Cortex of kidney (tissue), 1 donor: Measurements from ENCODE around the gene SLC66A3.

ENCODE experiments used
- DNase-seq: peaks from one replicate; lab custom pipeline; 2025; lab: John Stamatoyannopoulos, UW

Gene SLC66A3

DNA sequence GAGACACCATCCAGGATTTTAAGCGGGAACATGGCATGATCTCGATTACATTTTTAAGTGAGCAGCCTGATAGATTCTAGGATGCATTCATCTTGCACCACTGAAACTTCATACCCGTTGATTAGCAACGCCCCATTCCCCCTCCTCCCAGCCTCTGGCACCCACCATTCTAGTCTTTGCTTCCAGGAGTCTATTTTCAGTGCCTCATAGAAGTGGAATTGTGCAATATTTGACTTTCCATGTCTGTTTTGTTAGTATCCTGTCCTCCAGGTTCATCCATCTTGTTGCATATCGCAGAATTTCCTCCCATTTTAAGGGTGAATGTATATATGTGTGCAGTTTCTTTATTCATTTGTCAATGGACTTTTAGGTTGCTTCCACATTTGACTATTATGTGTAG lies 20.9 kb upstream of the SLC66A3 start:
- no peak for DNase-seq

DNA sequence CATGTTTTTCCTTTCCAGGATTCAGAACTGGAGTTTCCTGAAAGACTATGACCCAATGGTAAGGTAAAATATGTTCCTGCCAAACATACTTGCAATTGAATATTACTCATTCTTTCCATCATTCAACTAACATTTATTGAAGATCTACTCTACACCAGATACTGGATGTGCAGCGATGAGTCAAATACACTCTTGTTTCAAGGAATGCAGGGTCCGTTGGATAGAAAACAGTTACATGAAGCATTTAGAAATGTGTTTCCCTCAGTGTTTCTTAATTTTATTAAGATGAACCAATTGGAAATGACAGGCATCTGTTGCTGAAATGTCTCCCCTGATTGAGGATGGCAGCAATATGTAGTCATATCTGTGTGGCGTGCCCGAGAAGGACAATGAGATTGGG lies 14.8 kb upstream of the SLC66A3 start:
- DNase-seq: no peak

DNA sequence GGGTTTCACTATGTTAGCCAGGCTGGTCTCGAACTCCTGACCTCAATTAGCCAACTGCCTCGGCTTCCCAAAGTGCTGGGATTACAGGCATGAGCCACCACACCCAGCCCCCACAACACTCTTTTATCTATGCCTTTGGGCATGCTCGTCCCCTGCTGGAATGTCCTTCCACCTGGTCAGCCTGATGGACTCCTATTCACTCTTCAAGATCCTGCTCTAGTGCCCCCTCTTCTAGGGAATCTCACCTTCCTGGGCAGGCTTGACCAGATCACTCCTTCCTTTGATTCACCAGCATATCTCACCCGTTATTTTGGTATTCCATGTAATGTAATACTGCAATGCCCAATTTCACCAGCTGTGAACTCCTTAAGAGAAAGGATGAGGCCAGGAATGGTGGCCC lies 13.9 kb upstream of the SLC66A3 start:
- DNase-seq: no peak

DNA sequence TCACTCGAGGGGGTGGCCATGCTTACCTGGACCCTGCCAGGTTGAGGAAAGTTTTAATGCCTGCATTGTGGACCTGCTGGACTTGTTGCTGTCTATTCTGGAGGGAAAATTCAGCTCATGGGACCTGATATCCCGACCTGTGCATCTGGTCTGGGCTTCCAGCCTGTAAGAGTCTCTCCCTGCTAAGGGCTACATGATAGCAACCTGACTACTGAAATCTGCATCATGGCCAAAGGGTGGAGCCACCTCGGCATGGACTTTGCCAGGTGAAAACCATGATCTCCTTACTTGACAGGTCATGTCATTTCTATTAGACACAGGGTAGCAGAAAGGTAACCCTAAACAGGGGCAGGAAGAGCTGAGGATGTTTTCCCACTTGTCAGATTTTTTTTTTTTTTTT lies 12.9 kb upstream of the SLC66A3 start:
- no peak for DNase-seq

DNA sequence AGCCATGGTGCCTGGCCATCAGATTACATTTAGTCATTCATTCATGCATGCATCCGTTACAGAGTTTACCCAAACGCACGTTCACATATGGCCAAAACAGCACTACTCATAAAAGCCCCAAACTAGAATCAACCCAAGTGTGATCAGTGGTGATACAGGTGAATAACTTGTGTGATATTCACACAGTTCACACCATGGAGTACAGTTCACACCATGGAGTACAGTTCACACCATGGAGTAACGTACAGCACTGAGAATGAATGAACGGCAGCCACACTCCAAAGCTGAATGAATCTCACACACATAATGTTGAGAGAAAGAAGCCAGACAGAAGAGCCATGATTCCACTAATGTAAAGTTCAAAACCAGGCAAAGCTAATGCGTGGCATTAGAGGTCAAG lies 12.3 kb upstream of the SLC66A3 start:
- no peak for DNase-seq

DNA sequence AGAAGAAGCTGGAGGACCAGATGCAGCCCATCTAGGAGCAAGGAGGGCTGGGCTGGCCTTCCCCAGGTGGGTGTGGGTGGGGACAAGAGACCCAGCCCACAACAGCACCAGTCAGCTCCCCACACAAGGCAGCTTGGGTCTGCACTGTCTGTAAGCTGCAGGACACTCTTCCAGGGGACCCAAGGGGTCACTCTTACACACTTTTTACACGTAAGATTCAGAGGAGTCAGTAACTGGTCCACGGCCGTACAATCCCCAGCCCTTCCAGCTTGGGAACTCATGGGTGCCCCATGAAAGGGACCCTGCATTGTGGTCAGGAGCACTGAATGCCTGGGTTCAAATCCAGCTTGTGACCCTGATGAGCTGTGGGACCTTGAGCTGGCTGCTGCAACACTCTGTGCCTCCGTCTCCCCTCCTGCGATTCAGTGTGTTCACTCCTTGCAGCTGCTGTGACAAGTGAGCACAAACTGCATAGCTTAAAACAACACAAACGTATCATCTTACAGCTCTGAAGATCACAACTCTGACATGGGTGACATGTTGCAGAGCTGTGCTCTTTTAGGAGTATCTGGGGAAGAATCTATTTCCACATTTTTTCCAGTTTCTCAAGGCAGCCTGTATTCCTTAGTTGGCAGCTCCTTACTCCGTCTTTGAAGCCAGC lies 11.1 kb upstream of the SLC66A3 start:
- no peak for DNase-seq

DNA sequence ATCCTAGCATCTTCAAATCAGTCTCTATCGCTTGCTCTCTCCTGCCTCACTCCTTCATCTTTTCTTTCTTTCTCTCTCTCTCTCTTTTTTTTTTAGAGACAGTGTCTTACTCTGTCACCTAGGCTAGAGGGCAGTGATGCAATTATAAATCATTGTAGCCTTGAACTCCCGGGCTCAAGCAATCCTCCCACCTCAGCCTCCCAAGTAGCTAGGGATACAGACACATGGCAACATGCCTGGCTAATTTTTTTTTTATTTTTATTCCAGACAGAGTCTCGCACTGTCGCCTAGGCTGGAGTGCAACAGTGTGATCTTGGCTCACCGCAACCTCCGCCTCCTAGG lies 10.6 kb upstream of the SLC66A3 start:
- DNase-seq: no peak

DNA sequence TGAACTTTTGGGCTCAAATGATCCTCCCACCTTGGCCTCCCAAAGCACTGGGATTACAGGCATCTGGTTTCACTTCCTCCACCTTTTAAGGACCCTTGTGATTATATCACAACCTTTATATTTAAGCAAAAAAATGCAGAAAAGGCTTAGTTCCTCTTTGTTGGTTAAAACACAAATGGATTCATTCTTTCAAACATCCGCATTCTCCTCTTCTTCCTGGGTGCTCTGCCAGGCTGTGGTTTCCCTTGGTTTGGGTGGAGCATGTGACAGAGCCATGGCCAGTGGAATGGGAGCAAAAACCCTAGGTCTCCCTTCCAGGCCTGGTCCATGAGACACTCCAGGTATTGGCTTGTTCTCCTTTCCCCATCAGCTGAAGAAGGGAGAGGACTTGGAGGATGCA lies 9.9 kb upstream of the SLC66A3 start:
- DNase-seq: no peak

DNA sequence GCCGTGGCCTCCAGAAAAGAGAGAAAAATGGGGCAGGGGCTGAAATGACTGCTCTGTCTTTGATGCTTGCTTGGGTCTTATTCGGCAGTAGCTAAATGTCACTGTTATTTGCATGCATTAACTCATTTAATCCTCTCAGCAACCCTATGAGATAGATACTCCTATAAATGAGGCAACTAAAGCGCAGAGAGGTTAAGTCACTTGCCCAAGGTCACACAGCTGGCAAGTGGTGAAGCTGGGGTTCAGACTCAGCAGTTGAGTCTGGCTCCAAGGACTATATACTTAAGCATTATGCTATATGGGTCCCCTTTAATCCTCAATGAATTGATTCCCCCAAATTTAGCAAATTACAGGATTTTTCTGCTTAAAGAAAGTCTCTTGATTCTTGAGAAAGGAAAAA lies 9.2 kb upstream of the SLC66A3 start:
- DNase-seq: no peak

DNA sequence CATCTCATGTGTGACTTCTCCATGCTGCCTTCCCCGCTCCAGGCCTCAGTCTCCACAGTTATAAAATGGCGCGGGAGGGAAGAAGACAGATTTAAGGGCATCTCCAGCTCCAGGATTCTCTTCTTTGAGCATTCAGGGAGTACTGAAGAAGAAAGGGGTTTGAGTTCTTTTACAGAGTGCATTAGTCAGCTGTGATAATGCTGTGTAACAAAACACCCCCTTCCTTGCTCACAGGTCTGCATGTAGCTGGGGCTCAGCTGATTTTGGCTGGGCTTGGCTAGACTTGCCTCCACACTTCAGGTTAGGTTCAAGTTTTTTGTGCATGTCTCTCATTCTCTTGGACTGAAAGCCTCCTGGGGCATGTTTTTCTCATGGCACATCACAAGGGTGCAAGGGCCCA lies 8.0 kb upstream of the SLC66A3 start:
- DNase-seq: no peak

DNA sequence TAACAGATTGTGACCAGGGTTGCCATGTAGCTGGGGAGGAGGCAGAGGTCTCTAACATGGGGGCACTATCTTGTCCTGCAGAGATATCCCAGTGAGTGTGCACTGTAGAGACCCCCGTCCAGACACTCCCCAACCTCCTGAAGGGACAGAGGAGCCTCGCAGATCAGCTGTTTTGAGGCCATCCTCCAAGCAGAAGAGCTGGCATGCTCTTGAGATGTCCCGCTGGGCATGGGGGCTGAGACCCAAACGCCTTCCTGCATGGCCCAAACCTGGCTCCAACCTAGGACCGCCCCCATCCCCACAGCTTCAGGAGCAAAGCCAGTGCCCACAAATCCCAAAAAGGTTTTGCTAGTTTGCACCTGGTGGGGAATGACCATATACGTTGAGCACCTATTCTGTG lies 2.7 kb upstream of the SLC66A3 start:
- DNase-seq: no peak

DNA sequence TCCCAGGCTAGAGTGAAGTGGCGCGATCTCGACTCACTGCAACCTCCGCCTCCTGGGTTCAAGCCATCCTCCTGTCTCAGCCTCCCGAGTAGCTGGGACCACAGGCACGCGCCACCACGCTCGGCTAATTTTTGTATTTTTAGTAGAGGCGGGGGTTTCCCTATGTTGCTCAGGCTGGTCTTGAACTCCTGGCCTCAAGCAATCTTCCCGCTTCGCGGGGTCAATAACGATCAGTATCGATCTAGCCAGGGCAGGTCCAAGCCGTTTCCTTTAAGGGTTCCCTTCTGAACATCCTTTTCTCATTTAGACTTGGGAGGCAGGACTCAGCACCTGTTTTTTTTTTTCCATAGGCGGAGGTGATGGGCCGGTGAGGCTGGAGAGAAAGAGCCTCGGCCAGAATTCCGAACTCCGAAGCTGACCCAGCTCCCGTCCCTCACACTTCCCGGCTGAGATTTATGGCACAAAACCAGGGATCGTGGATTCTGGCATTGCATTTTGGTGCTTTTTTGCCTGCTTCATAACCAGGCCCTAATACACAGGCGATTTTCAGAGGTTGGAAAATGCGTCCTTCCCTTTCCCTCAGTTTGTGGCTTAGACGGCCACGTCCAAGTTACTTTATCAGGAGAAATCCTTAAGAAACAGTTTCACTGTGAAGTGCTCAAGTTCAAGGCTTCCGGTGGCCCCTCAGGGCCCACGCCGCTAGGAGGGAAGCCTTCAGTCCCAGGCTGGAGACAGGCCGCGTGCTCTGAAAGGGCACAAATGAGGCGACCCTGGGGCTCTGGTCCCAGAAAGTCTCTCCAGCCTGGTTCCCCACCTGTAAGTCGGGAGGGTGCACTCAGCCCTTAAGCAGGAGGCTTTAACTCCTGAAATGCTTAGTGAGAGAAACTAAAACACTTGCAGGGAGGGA lies 998 bp upstream of the SLC66A3 start:
- DNase-seq: no peak

DNA sequence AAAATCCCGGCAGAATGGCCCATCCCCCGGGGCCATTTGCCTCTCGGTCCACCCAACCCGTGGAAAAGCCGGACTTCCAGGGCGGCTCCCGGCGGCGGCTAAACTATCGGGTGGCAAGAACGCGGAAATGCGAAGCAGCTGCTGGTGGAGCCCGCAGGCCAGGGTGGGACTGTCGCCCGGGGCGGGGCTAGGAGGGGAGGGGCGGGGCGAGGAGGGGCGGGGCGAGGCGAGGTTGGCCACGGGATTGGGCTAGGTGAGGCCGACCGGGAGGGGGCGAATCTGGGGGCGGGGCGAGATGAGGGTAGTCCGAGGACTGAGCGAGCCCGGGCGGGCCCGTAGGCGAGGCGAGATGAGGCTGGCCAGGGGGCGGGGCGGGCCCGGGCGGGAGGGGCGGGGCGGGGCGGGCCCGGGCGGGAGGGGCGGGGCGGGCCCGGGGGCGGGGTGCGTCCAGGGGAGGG lies 315 bp upstream of the SLC66A3 start:
- DNase-seq: no peak

DNA sequence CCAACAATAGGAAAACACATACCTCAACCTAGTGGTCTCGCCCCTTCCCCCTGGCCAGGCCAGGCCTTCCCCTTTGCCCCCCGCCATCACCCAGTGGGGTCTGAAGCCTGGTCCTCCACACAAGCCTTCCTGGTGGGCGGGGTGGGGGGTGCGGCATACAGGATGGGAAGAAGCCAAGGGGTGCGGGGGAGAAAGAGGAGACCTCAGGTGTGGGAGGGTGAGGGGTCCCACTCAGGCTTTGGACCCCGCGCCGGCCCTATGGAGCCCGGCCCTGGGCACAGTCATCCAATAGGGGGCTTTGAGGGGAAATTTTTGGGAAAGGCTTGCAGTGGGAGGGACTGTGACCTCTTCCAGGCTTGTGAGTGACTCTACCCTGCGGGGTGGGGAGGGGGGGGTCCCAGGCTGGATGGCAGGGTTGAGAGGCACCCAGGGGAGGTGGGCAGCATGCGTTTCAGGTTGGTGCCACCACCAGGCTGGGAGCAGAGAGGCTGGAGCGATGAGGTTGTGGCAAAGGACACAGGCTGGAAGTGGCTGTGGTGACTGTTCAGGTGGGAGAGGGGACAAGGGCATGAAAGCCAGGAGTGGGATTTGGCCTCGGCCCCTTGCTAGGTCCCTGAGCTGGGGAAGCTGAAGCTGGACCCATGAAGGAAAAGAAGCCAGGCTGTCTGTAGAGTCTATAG lies 1.3 kb downstream of the SLC66A3 start:
- no peak for DNase-seq

DNA sequence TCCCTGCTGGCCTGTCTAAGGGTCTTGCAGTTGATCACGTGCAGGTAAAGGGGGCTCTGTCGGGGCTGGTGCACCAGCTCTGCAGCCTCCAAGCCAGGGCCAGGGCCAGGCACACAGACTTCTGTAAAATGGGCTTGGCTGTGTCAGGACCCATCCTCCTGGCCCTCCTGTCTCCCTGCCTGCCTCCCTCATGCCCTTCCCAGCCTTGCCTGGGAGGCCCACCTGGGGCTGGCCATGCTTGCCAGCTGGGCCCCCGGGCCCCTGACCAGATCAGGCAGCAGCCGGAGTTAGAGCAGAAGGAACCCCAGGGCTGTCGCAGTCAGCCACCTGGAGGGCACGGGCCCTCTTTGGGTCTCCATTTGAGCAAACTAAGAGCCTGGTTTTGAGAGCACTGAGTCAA lies 2.0 kb downstream of the SLC66A3 start:
- DNase-seq: no peak

DNA sequence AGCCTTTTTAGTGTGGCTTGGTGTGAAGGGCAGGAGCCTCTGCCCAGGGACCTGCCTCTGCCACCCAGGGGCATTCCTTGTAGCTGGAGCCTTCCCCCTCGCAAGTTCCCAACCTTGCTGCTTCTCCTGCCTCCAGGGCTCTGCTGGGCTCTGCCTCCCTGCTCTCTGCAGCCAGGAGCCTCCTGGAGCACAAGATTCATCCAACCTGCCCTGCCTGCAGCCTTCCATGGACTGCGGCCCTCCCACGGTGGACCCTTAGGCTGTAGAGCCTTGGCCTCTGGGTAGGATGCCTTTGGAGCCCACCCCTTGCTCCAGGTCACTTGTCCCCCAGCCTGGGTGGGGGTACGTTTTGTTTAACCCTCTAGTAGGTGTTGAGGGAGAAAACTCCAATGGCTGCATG lies 2.5 kb downstream of the SLC66A3 start:
- DNase-seq: no peak

DNA sequence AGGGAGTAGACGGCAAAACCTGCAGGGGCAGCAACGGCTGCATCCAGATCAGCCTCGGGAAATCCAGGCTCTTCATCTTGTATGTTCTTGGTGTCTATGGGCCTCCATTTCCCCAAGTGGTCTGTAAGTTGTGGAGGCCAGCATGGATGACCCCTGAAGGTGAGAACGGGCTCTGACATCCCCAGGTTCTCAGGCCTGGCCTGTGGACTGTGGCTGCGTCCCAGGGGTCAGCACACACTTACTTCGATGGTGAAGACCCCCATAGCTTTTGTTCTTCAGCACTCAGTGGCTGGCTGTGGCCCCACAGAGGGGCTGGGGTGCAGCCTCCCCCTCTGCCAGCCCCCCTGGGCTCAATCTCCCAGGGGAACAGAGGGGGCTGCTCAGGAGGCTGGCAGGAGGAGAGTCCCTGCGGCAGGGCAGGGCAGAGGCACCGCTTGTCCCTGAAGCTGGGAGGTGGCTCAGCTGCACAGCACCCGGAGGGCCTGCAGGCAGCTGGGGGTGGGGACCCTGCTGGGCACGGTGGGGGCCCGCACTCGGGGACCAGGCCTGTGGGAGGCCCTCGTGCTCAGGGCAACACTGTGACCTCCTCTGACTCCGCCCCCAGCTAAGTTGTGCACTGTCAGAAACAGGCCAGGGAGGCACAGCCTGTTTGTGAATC lies 3.8 kb downstream of the SLC66A3 start:
- DNase-seq: no peak

DNA sequence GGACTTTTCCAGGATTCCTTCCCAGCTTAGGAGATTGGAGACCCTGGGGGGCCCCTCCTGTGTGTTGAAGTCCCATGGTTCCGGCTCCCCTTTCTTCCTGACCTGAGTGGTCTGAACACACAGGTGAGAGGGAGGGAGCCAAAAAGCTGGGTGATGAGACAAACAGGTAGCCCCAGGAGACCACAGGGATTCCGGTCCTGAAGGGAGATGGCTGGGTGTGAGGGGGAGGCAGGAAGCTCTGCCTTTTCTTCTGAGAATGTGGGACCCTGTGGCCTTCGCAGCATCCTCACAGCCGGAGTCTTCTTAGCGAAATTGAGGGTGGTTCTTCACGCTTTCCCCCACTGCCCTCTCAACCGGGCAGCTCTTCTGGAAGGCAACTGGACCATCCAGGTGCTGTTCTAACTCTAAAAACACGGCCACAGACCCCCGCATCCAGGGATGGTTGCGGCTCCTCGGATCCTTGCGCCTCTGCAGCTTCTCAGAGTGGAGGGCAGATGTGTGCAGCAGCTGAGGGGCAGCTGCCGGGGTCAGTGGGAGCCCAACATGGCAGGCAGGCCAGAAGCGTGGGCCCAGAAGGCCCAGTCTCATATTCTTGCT lies 4.4 kb downstream of the SLC66A3 start:
- no peak for DNase-seq

DNA sequence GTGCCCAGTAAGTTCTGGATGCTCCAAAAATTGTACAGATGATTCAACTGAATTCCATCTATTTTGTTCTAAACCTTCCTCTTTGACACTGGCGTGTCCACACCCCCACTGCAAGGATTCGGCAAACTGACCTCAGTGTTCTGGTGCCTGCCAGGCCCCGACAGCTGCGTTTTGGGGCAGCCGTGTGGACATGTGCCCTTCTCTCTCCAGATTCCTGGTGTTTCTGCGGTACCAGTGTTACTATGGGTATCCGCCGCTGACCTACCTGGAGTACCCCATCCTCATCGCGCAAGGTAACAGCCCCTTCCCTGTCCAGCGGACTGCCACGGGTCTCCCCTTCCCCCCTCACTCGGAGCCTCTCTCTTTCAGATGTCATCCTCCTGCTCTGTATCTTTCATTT lies 5.0 kb downstream of the SLC66A3 start:
- no peak for DNase-seq

DNA sequence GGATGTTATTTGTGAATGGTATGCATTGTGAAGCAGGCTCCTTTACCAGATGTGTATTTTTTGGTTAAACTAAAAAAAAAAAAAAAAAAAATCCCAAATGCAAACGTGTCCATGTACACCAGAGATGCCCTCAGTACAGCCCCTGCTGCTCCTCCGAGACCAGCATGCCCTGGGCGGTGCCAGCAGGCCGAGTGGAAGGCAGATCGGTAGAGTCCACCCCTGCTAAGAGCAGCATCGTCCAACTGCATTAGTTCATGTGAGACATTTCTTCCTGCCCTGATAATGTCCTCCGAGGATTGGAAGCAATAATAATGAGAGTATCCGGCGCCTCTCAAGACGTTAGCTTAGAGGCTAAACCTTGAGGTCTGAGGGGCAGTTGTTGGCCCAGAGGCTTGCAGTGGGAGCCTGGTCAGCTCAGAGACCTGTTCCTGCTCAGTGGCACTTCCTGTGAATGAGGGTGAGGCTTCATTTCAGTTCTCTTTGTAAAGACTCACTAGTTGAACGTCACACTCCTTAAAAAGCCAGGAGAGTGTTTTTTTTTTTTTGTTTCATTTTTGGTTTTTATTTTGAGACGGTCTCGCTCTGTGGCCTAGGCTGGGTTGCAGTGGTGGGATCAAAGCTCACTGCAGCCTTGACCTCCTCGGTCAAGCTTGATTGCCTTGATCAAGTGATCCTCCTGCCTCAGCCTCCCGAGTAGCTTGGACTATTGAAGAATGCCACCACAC lies 5.6 kb downstream of the SLC66A3 start:
- no peak for DNase-seq

DNA sequence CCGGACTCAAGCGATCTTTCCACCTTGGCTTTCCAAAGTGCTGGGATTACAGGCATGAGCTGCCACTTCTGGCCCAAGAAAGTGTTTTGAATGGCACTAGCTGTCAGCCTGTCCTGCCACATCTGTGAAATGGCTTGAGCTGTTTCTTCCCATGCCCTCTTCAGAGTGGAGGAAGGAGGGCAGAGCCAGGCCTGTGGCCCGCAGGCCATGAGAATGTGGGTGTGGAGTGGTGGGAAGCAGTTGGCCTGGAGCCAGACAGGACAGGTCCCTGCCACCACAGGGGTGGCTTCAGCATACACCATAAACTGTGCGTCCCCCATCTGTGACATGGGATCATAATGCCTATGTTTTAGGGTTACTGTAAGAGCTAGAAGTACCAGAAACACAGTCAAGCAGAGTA lies 6.5 kb downstream of the SLC66A3 start:
- DNase-seq: no peak
